ENCODE measurements around the gene ZNF311.

Gene ZNF311

DNA sequence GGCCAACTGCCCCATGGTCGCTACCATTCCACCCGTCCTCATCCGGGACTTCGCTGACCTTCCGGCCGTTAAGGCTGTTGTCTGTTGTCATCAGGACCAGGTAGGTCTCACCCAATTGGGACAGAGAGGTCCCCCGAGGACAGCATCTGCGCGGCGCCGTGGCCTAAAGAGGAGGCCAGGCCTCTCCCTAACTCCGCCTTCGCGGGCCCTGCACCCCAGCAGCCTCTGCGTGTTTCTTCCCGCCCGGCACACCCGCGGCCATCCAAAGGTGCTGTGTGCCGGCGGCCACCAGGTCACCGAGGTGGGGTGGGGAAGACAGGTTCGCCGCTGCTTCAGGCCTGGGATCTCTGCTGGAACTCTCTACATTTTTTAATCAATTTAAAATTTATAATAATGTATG lies 30.8 kb upstream of the ZNF311 start:
- no peak for DNase-seq (ENCODE audit: low read depth in 1 of 2, low spot score in 1 of 2)
- TF ChIP-seq SPI1 (IDR thresholded peaks at IDR 0.05; ENCODE audit: borderline replicate concordance, low read depth) (no peak), POLR2AphosphoS5 (IDR thresholded peaks at IDR 0.05; ENCODE audit: low read depth) (no peak), CTCF (IDR thresholded peaks at IDR 0.05; ENCODE audit: insufficient read depth, low read length) (no peak), GABPA (IDR thresholded peaks at IDR 0.05; ENCODE audit: low read depth) (no peak)
- TF ChIP-seq, protein P1, sequence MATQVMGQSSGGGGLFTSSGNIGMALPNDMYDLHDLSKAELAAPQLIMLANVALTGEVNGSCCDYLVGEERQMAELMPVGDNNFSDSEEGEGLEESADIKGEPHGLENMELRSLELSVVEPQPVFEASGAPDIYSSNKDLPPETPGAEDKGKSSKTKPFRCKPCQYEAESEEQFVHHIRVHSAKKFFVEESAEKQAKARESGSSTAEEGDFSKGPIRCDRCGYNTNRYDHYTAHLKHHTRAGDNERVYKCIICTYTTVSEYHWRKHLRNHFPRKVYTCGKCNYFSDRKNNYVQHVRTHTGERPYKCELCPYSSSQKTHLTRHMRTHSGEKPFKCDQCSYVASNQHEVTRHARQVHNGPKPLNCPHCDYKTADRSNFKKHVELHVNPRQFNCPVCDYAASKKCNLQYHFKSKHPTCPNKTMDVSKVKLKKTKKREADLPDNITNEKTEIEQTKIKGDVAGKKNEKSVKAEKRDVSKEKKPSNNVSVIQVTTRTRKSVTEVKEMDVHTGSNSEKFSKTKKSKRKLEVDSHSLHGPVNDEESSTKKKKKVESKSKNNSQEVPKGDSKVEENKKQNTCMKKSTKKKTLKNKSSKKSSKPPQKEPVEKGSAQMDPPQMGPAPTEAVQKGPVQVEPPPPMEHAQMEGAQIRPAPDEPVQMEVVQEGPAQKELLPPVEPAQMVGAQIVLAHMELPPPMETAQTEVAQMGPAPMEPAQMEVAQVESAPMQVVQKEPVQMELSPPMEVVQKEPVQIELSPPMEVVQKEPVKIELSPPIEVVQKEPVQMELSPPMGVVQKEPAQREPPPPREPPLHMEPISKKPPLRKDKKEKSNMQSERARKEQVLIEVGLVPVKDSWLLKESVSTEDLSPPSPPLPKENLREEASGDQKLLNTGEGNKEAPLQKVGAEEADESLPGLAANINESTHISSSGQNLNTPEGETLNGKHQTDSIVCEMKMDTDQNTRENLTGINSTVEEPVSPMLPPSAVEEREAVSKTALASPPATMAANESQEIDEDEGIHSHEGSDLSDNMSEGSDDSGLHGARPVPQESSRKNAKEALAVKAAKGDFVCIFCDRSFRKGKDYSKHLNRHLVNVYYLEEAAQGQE (IDR thresholded peaks at IDR 0.05; ENCODE audit: insufficient replicate concordance, low read depth), result no peak
- H3K4me3 ChIP-seq (replicated peaks; ENCODE audit: insufficient read depth, low read length), result no peak overlapping the region
- peaks cover 5% of the 10 kb centered on the region for H3K27me3 ChIP-seq (ENCODE audit: insufficient read depth, poor library complexity, severe bottlenecking)
- H3K27ac ChIP-seq (replicated peaks), result no peak overlapping the region

- DNase-seq (ENCODE audit: low read depth in 1 of 2, low spot score in 1 of 2), result no peak
- Histone ChIP-seq H3K27ac (replicated peaks) (no peak overlapping the region), H3K27me3 (ENCODE audit: insufficient read depth, poor library complexity, severe bottlenecking) (no peaks in the 10 kb centered on the region), H3K4me3 (replicated peaks; ENCODE audit: insufficient read depth, low read length) (no peak overlapping the region)
- TF ChIP-seq, protein P1 (IDR thresholded peaks at IDR 0.05; ENCODE audit: insufficient replicate concordance, low read depth), result no peak
- TF ChIP-seq POLR2AphosphoS5 (IDR thresholded peaks at IDR 0.05; ENCODE audit: low read depth) (no peak), SPI1 (IDR thresholded peaks at IDR 0.05; ENCODE audit: borderline replicate concordance, low read depth) (no peak), GABPA (IDR thresholded peaks at IDR 0.05; ENCODE audit: low read depth) (no peak), CTCF (IDR thresholded peaks at IDR 0.05; ENCODE audit: insufficient read depth, low read length) (no peak)
These were observed 23.7 kb upstream of the ZNF311 start for GRCh38 chr6:29028821-29029220.

- Histone ChIP-seq H3K4me3 (replicated peaks; ENCODE audit: insufficient read depth, low read length) (no peak overlapping the region), H3K27me3 (ENCODE audit: insufficient read depth, poor library complexity, severe bottlenecking) (no peaks in the 10 kb centered on the region), H3K27ac (replicated peaks) (no peak overlapping the region)
- no peak for DNase-seq (ENCODE audit: low read depth in 1 of 2, low spot score in 1 of 2)
- no peak for TF ChIP-seq POLR2AphosphoS5 (IDR thresholded peaks at IDR 0.05; ENCODE audit: low read depth)
- TF ChIP-seq, protein P1 (IDR thresholded peaks at IDR 0.05; ENCODE audit: insufficient replicate concordance, low read depth), result no peak
- no peak for TF ChIP-seq CTCF (IDR thresholded peaks at IDR 0.05; ENCODE audit: insufficient read depth, low read length)
- TF ChIP-seq GABPA (IDR thresholded peaks at IDR 0.05; ENCODE audit: low read depth), result no peak
These were observed 20.9 kb upstream of the ZNF311 start for GRCh38 chr6:29025927-29026585.
